Measurements from ENCODE around the gene JMJD1C. TPM values are rescaled to one million over a fixed set of nuclear protein-coding genes. Genes with fewer than 3 reads are reported as not detected.
A peak's percentile ranks its signal among the peaks of the same experiment; 100 is the strongest.

The JMJD1C gene
- total and polyA plus RNA-seq, 12 donors: 36.0 to 124 (median 57.2) TPM

GRCh38 chr10:63258920-63259678 is 206.7 kb downstream of the JMJD1C start:
- intact Hi-C loops (cut with DNase I): no loop called here
- 61 to 73% (median 64%) methylated on average over 2 of the region's 2 CpGs for WGBS, 4 donors
- Histone ChIP-seq H3K27ac (peak overlapping the region in 1 of 5 donors; percentile 17), H3K27me3 (no peaks in the 10 kb centered on the region), H3K36me3 (replicated peaks in 1 of 2) (no peaks in the 10 kb centered on the region), H3K4me3 (peak overlapping the region in 1 of 4 donors; percentile 18), H3K9me3 (replicated peaks in 1 of 3) (no peaks in the 10 kb centered on the region), H3K4me1 (replicated peaks in 1 of 2) (peaks cover 63 to 84% of the 10 kb centered on the region in 2 donors)
- TF ChIP-seq CTCF (IDR thresholded peaks at IDR 0.05): no peak
- no peak for TF ChIP-seq POLR2A (IDR thresholded peaks at IDR 0.05)
- no peak for DNase-seq

GRCh38 chr10:63257778-63258177 is 208.0 kb downstream of the JMJD1C start:
- Histone ChIP-seq H3K4me1 (replicated peaks in 1 of 2) (peaks cover 60 to 81% of the 10 kb centered on the region in 2 donors), H3K9me3 (replicated peaks in 1 of 3) (no peaks in the 10 kb centered on the region), H3K27ac (no peak overlapping the region), H3K36me3 (replicated peaks in 1 of 2) (no peaks in the 10 kb centered on the region), H3K4me3 (no peak overlapping the region), H3K27me3 (no peaks in the 10 kb centered on the region)
- TF ChIP-seq POLR2A (IDR thresholded peaks at IDR 0.05) (no peak), CTCF (IDR thresholded peaks at IDR 0.05) (no peak)
- intact Hi-C loops (cut with DNase I): no loop called here
- 73 to 80% (median 79%) methylated on average over 2 of the region's 2 CpGs for WGBS, 4 donors
- no peak for DNase-seq

- H3K4me3 ChIP-seq: peak overlapping the region in 1 of 4 donors; percentile 13
- no peaks in the 10 kb centered on the region for H3K9me3 ChIP-seq (replicated peaks in 1 of 3)
- no peaks in the 10 kb centered on the region for H3K36me3 ChIP-seq (replicated peaks in 1 of 2)
- intact Hi-C loops (cut with DNase I): no loop called here
- TF ChIP-seq CTCF (IDR thresholded peaks at IDR 0.05) (no peak), POLR2A (IDR thresholded peaks at IDR 0.05) (no peak)
- 6 to 14% (median 11%) methylated on average over 3 of the region's 3 CpGs for WGBS, 4 donors
- no peaks in the 10 kb centered on the region for H3K27me3 ChIP-seq
- DNase-seq: peak in 1 of 7 donors; percentile 31
- peaks cover 48 to 73% of the 10 kb centered on the region in 2 donors for H3K4me1 ChIP-seq (replicated peaks in 1 of 2)
- peak overlapping the region in 2 of 5 donors; percentile 31 to 36 for H3K27ac ChIP-seq
These were observed 209.6 kb downstream of the JMJD1C start for GRCh38 chr10:63256009-63256773.

GRCh38 chr10:63255316-63255715 is 210.5 kb downstream of the JMJD1C start:
- peaks cover 45 to 73% of the 10 kb centered on the region in 2 donors for H3K4me1 ChIP-seq (replicated peaks in 1 of 2)
- TF ChIP-seq POLR2A (IDR thresholded peaks at IDR 0.05): no peak
- 79 to 82% (median 80%) methylated on average over 4 of the region's 4 CpGs for WGBS, 4 donors

More at GRCh38 chr10:63255316-63255715, 210.5 kb downstream of the JMJD1C start:
- intact Hi-C loops (cut with DNase I): no loop called here
- no peaks in the 10 kb centered on the region for H3K27me3 ChIP-seq
- no peaks in the 10 kb centered on the region for H3K36me3 ChIP-seq (replicated peaks in 1 of 2)
- H3K9me3 ChIP-seq (replicated peaks in 1 of 3): no peaks in the 10 kb centered on the region
- H3K27ac ChIP-seq: peak overlapping the region in 1 of 5 donors; percentile 31
- no peak overlapping the region for H3K4me3 ChIP-seq
- DNase-seq: no peak

Measured in adrenal gland (tissue), 12 donors.